NB4 (cell line): Measurements from ENCODE around the gene CPED1.
"Not testable (repeated sequence)": the region's sequence is repeated elsewhere in the genome, so short reads cannot be mapped to it uniquely, and the experiment has no call there.

Experiments
- DNase-seq: peaks from one replicate; pipeline ENCODE4 v3.0.0; 2010; ENCODE audit warnings: low read depth
- H3K4me3 ChIP-seq: one replicate; pipeline ENCODE4 v1.5.1; 2011; ENCODE audit warnings: mild to moderate bottlenecking, low read depth, low read length, moderate library complexity
- CTCF ChIP-seq: IDR thresholded peaks from one replicate; pipeline ENCODE4 v1.5.1; 2012; ENCODE audit warnings: low read depth, low read length
- MYC ChIP-seq: IDR thresholded peaks from 2 replicates; pipeline ENCODE4 v1.6.1; 2011; ENCODE audit warnings: low read depth, low read length
- POLR2A ChIP-seq: IDR thresholded peaks from 2 replicates; pipeline ENCODE4 v1.6.1; 2011; ENCODE audit warnings: mild to moderate bottlenecking; ENCODE audit not compliant: insufficient read length; ENCODE audit errors: extremely low read depth
- TF ChIP-seq, protein P1 (sequence below): IDR thresholded peaks from 2 replicates; pipeline ENCODE4 v1.6.1; 2011; ENCODE audit warnings: low read depth, low read length

Gene CPED1

DNA sequence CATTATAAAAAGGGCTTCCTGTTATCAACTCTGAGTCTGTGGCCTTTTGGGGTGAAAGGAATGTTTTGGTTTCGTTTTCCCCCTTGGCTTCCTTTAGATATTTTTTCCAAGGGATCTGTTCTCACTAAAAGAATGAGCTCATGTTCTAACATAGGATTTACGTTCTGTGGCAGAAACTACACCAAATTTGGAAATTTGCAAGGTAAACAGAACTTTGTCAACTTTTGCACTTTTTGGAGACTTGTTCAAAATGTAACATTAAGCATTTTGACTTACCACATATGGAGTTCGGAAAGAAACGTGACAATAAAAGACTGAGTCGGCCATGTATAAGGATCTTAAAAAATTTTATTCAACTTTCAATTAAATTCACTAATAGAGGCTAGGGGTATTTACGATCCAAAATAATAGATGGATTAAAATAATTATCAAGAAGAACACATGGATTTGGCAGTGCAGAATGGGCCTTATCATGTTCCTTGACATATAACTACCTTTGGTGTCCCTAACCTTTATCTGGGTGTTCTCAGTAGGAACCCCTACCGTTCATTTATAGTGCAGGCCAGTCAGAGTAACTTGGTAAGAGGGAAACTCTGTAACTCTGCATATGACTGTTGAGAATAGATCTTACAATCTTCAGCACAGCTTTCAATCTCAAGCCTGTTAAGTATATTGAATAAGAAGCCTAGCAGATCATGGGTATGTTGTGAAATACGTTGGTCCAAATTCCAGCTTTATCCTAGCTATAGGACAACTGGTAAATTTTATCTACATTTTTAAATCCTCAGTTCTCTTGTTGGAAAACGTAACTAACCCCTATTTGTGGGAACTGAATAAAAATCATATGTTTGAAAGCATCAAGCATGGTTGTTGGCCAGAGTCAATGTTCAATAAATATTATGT is 11.8 kb downstream of the CPED1 start:
- TF ChIP-seq, protein P1, sequence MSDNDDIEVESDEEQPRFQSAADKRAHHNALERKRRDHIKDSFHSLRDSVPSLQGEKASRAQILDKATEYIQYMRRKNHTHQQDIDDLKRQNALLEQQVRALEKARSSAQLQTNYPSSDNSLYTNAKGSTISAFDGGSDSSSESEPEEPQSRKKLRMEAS = no peak
- TF ChIP-seq CTCF (no peak), MYC (no peak), POLR2A (no peak)
- H3K4me3 ChIP-seq = no peak overlapping the region
- no peak for DNase-seq

DNA sequence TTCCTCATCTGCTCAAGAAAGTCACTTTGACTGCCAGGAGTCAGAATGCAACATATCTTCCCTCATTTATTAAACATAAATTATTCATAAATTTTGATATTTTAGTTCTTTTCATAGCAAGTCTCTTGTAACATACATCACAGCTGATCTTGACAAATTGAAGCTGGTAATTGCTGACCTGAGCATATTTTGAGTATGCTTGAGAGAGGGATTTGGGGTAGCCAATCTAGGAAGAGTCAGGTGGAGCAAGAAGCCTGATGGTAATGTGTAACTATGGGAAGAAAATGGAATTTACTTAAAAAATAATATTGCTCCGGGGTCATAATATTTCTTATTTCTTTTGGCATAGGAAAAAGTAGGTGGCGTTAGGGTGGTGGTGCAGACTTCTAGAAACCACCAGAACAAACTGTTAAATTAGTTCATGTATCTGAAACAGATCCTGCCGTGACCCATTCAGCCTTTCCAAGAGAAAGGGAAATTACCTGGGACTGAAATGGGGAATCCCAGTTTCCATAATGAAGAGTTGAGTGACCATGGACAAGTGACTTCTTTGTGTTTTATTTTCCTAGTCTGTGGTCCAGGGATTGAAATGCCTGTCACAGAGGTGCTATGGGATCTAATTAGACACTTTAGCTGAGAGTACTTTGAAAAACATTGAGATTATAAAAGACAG is 12.9 kb downstream of the CPED1 start:
- no peak overlapping the region for H3K4me3 ChIP-seq
- TF ChIP-seq POLR2A (no peak), MYC (no peak), CTCF (no peak)
- TF ChIP-seq, protein P1 = no peak
- DNase-seq = no peak

DNA sequence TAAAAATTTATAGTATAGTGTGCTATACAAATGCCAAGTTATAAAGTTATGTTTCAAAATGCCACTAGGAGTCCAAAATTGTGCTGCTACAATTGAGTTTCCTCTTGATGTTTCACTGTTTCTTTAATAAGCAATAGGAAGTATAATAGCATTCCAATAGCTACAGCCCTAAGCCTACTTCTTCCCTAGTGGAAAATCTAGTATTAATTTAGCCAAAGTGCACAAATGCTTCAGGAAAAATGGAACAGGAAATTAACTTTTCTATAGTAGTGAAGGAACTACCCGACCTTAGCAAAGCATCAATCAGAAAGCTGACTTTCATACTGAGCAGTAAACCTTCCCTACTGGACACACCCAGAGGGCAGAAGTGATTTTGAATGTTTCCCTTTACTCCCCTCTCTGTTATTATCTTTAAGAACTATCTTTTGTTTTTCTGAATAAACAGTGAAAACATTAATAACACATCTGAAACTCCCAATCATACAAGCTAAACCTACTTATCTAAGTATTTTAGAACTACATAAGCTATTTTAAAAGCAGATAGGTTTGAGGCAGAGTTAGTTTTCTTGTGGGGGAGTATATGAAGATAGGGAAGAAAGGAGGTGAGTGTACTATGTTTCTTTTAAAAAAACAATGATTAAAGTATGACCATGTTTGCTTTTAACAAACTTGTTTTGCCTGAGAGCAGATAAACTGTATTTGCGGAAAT is 13.7 kb downstream of the CPED1 start:
- TF ChIP-seq, protein P1 = no peak
- TF ChIP-seq CTCF (no peak), MYC (no peak), POLR2A (no peak)
- no peak overlapping the region for H3K4me3 ChIP-seq
- no peak for DNase-seq

DNA sequence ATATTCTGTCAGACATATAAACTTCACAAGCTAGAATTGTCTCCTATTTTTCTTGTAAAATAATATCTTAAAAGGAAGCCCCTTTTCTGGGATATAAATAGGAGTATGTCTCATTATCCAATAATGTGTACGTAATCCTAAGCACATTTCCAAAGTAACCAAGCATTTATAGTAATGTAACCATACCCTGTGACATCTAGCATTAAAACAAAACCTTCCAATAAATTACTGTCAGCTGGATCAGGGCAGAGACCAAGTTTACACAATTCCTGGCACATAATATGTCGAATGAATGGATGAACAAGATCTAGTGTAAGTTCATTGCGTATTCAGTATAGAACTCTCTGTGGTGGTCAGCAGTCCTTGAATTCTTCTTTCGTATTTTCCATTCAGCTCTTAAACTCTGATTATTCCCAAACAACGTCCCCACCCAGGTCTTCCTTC is 14.3 kb downstream of the CPED1 start:
- no peak for TF ChIP-seq MYC
- no peak for TF ChIP-seq CTCF
- TF ChIP-seq, protein P1 = no peak
- TF ChIP-seq POLR2A = no peak
- no peak overlapping the region for H3K4me3 ChIP-seq
- DNase-seq = no peak

DNA sequence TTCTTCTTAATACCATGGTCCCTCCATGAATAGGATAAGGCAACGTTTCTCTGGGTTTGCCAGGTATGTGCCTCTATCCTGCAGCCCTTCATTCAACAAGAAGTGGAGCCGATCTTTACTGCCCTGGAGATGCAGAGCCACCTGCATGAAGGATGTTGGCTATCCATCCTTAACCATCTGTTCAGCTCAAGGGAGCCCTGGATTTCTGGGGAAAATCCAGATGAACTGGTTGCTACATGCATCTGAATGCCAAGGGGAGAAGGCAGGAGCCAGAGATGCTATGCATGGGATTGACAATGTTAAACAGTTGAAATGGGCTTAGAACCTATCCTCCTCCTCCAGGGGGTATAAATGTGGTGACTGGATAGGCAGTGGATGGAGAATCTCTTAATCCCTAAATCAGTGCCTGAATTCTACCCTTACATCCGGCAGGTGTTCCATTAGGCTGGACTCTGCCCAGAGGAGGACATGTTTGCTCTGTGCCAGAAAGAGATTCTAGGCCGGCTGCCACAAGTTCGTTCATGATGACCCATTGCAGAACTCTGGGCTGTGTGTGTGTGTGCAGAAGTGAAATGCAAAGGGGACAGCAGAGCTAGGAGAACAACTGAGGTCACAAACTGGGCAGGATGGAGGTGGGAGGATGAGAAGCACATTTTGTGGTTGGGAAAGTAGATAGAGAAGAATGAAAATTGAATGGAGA is 15.6 kb downstream of the CPED1 start:
- DNase-seq = no peak
- H3K4me3 ChIP-seq = no peak overlapping the region
- no peak for TF ChIP-seq CTCF

- not testable (repeated sequence) for DNase-seq, H3K4me3 ChIP-seq
Observed at GRCh38 chr7:121005058-121005457, 16.5 kb downstream of the CPED1 start.
